SK-MEL-5 (cell line): ENCODE measurements around the gene ZNF296. TPM values are rescaled to one million over a fixed set of nuclear protein-coding genes. Genes with fewer than 3 reads are reported as not detected.

ENCODE experiments used
- DNase-seq: peaks from one replicate; pipeline ENCODE4 v3.0.0-alpha.2; 2016; ENCODE audit warnings: low read depth, low spot score
- in situ Hi-C: cut with HindIII; loops from 2 replicates; pipeline ENCODE4 v1.10.0; 2016; ENCODE audit warnings: low sequenced_read_pairs, high pct_unique_total_duplicates, low pct_unique_long_range_greater_than_20kb
- total RNA-seq: library from RNA; depleted of rRNA; stranded (reverse); fragments of >200 nt; shearing (Covaris generic); gene quantifications from 2 replicates; pipeline ENCODE4 v1.2.3, GENCODE V29; 2014

Gene ZNF296
- total RNA-seq, 1 experiment from 2014 or later, result 0.08 TPM

GRCh38 chr19:45092747-45093678 is 16.7 kb upstream of the ZNF296 start, which contains the start of gene PPP1R37:
Gene PPP1R37, plus strand, starts transcription at chr19:45093179. Its CDS starts 147 bp downstream, at chr19:45093326.
- peak; percentile 96 for DNase-seq
- in situ Hi-C loops, result no loop called here

GRCh38 chr19:45091031-45091923 is 15.0 kb upstream of the ZNF296 start:
- peak; percentile 98 for DNase-seq
- in situ Hi-C loops, result no loop called here

DNA sequence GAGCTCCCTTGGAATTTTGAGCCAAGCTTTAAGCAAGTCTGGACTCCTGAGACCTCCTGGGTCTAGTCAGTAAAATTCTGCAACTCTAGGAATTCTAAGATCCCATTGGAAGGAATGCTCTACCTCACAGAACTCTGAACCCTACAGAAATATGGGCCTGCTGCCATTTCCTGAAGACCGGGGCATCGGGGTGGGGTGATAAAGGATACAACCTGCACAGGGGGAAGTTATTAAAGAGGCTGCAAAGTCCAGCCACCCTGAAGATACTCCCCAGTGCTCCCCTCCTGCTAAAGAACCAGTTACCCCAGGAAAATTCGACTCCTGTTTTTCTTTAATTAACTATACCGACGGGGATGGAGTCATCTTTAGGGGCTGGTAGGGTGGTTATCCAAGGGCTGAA is 14.3 kb upstream of the ZNF296 start:
- DNase-seq, result no peak
- in situ Hi-C loops, result no loop called here

DNA sequence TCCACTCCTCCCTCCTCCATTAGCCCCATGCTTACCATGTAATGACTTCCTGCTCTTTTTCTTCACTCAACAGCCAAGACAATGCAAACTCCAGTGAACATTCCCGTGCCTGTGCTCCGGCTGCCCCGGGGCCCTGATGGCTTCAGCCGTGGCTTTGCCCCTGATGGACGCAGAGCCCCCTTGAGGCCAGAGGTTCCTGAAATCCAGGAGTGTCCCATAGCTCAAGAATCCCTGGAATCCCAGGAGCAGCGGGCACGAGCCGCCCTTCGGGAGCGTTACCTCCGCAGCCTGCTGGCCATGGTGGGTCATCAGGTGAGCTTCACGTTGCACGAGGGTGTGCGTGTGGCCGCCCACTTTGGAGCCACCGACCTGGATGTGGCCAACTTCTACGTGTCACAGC is 13.8 kb upstream of the ZNF296 start:
- no peak for DNase-seq
- in situ Hi-C loops, result no loop called here

- DNase-seq, result no peak
- in situ Hi-C loops, result no loop called here
These were observed 11.3 kb upstream of the ZNF296 start for GRCh38 chr19:45087531-45087930.

- no peak for DNase-seq
- in situ Hi-C loops, result no loop called here
These were observed 10.2 kb upstream of the ZNF296 start for GRCh38 chr19:45086480-45086879.

GRCh38 chr19:45082170-45082569 is 5.9 kb upstream of the ZNF296 start:
- in situ Hi-C loops, result no loop called here
- no peak for DNase-seq

DNA sequence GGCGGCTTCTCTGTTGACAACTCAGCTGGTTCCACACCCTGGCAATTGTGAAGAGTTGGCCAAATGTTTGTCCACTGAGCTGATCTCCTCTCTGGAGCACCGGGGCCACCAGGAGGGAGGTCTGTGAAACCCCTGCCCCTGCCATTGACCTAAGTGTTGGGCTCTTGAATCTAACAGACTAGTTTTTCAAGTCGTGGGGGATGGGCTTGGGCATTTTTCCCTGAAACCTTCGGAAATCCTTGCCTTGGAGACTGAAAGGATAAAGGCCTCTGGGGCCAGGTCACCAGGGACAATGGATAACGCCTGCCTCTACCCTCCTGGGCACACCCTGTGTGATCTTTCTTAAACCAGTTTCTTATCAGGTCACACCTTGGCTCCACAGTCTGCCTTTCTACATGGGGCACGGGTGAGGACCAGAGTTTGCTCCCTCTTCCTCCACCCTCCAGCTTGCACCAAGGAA is 3.7 kb upstream of the ZNF296 start:
- in situ Hi-C loops, result no loop called here

DNA sequence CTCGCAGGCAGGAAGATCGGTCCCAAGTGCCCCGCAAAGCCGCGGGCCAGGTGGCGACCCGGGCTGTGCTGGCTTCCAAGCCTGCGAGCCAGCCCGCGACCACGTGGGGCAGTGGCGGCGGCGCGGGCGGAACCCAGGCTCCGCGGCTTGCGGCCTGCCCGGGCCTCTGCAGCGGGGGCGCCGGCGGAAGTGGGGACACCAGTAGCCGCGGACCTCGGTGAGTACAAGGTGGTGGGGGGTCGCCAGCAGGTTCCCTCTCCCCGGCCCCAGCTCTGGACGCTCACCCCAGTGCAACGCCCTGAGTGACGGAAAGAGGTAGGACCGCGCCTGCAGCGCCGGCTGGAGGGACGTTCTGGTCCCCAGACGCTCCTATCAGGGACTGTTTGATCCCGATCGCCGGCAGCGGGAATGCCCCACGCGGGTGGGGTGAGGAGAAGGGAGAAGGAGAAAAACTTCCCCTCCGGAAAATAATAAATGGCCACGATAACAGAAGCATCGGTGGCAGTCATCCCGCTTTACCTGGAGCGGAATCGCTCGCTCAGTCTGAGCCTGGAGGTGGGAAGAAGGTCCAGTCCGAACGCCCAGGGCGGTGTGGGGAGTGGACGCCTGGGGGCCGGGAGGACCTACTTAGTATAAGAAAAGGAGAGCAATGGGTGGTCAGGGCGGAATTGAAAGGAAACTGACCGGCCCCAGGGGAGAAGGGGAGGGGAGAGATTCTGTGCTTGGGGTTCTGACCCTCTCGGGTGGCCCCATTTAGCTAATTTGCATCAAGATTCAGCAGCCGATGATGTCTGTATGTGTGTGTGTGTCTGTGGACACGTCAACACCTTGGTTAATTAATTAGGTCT is 3.0 kb upstream of the ZNF296 start, which contains the start of gene GEMIN7:
GEMIN7 (plus strand) TSS at position 198 of the 848 bp plus-strand sequence. CDS start 10,855 bp downstream, outside the sequence.
- in situ Hi-C loops, result no loop called here
- DNase-seq, result peak; percentile 62

More for the DNA sequence above, 3.7 kb upstream of the ZNF296 start:
- DNase-seq, result no peak

DNA sequence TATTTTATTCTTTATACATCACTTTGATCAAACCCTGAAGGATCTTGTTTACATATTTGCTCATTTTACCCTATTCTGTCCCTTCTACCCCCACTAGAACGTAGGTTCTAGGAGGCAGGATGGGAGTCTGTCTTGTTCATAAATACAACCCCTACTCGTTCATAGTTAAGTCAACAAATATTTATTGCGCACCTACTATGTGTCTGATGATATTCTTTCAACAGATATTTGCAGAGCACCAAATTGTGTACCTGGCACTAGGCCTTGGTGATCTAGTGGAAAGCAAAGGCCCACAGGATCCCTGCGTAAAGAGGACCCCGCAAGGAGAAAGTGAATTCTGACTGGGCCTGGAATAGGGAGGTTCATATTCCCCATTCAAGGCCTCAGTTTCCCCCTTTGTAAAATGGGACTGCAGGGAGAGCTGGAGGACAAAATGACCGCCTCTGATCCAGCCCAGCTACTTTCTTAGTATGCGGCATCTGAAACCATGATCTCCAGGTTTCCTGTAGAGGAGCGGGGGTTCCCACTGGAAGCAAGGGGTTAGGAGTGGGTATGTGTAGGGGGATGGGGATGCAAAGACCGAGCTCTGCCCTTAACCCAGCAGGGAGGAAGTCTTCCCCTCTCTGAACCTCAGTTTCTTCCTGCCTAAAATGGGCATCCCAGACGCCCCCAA is 2.2 kb upstream of the ZNF296 start:
- no peak for DNase-seq
- in situ Hi-C loops, result no loop called here

GRCh38 chr19:45076851-45077730 is 813 bp upstream of the ZNF296 start:
- in situ Hi-C loops, result no loop called here
- DNase-seq, result no peak

GRCh38 chr19:45075301-45076028 is 813 bp downstream of the ZNF296 start:
- in situ Hi-C loops, result no loop called here
- DNase-seq, result no peak

- no peak for DNase-seq
- in situ Hi-C loops, result no loop called here
These were observed 1.5 kb downstream of the ZNF296 start for GRCh38 chr19:45074744-45075300.

DNA sequence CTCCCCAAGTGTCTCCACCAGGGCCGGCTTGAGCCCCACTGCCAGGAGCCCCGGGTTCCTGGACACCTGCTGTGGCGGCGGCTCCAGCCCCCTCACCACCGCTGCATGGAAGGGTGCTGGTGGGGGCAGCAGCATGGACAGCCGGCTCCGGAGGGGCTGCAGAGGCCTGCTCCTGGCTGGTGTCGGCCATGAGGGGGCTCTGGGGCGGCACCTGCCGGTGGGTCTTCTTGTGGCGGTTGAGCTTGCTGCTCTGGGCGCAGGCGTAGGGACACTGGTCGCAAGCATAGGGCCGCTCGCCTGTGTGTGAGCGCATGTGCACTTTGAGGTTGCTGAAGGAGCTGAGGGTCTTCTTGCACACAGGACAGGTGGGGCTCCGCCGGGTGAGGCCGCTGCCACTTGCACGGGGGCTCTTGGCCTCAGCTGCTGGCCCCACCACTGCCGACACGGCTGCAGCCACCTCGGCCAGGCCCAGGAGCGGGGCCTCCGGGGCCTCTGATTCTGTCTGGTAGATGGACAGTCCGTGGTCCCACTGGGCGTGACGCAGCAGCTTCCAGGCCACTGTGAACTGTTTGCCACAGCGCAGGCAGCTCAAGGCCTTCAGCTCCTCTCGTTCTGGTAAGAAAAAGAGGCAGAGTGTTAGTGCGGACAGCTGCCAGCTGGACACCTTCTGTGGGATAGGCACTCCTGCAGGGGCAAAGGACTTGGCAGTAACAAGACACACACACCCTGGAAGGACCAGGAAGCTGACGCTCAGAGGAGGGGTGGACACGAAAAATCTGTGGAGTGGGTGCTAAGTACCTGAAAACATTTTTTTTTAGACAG is 4.1 kb downstream of the ZNF296 start:
- DNase-seq, result no peak
- in situ Hi-C loops, result no loop called here
